Activated CD4-positive, alpha-beta memory T cell treated with anti-CD3 and anti-CD28 coated beads, Interleukin-2, amount 10 ng/mL, durations not matched to agents 7 days and 5 days (primary cell): Measurements from ENCODE around the gene OSBPL6. TPM values are rescaled to one million over a fixed set of nuclear protein-coding genes. Genes with fewer than 3 reads are reported as not detected.

Experiments
- CTCF ChIA-PET: fragments of 350-600 bp; sonication (Branson Sonifier 250); formaldehyde crosslinking; loops from one replicate; lab custom pipeline; 2021; ENCODE audit warnings: antibody characterized with exemption, inconsistent platforms; lab: Charles Lee
- POLR2A ChIA-PET: fragments of 350-600 bp; sonication (Branson Sonifier 250); formaldehyde crosslinking; loops from one replicate; lab custom pipeline; 2021; ENCODE audit warnings: antibody characterized with exemption; lab: Charles Lee
- DNase-seq: peaks from one replicate; pipeline ENCODE4 v3.0.0-alpha.2; 2020
- H3K27ac Mint-ChIP-seq: one replicate; pipeline ENCODE4 v1.8.0; 2021; ENCODE audit warnings: mild to moderate bottlenecking, mixed read lengths
- H3K27me3 Mint-ChIP-seq: one replicate; pipeline ENCODE4 v1.8.0; 2021; ENCODE audit warnings: mixed read lengths
- H3K36me3 Mint-ChIP-seq: one replicate; pipeline ENCODE4 v1.8.0; 2021; ENCODE audit warnings: low read depth, mixed read lengths
- H3K4me1 Mint-ChIP-seq: one replicate; pipeline ENCODE4 v1.8.0; 2021; ENCODE audit warnings: mixed read lengths
- H3K4me3 Mint-ChIP-seq: one replicate; pipeline ENCODE4 v1.8.0; 2021; ENCODE audit warnings: mild to moderate bottlenecking, mixed read lengths
- H3K9me3 Mint-ChIP-seq: one replicate; pipeline ENCODE4 v1.8.0; 2021; ENCODE audit warnings: mixed read lengths
- total RNA-seq, 2 experiments: library from RNA; stranded (reverse); gene quantifications; one replicate each; pipeline ENCODE4 v1.2.3, GENCODE V29; 2021

The OSBPL6 gene
- total RNA-seq, 2 experiments from 2014 or later: 0.78 to 0.88 TPM

DNA sequence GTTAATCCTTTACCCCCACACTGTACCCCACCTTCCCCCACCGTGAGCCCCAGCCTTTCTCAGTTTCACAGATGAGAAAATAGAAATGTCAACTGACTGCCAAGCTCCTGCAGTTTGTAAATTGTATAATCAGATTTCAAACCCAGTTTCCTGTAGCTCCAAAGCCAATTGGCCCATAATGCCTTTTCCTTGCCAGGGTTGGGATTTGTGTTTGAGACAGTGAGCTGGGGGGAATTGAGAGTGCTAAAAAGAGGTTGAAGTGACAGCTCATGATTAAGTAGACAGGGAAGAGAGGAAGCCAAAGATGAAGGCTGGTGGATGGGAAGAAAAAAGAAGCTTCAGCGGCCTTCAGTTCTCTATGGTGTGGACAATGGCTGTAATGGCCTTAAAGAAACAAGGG is 10.7 kb downstream of the OSBPL6 start:
- Mint-ChIP-seq H3K4me3 (no peak overlapping the region), H3K27me3 (peaks cover 38% of the 10 kb centered on the region), H3K9me3 (no peaks in the 10 kb centered on the region), H3K27ac (no peak overlapping the region), H3K36me3 (no peaks in the 10 kb centered on the region), H3K4me1 (no peaks in the 10 kb centered on the region)
- CTCF ChIA-PET: no interaction called here
- no peak for DNase-seq
- POLR2A ChIA-PET: no interaction called here

- no peak for DNase-seq
- Mint-ChIP-seq H3K27me3 (peaks cover 36% of the 10 kb centered on the region), H3K4me1 (no peaks in the 10 kb centered on the region), H3K36me3 (no peaks in the 10 kb centered on the region), H3K4me3 (no peak overlapping the region), H3K27ac (no peak overlapping the region), H3K9me3 (no peaks in the 10 kb centered on the region)
- POLR2A ChIA-PET: no interaction called here
- CTCF ChIA-PET: interaction anchor here (0.7 kb wide), 1 partner anchor 15 kb away, joined by 3 read pairs; no protein-coding TSS in a partner anchor
These were observed 11.7 kb downstream of the OSBPL6 start for GRCh38 chr2:178205853-178206521.

DNA sequence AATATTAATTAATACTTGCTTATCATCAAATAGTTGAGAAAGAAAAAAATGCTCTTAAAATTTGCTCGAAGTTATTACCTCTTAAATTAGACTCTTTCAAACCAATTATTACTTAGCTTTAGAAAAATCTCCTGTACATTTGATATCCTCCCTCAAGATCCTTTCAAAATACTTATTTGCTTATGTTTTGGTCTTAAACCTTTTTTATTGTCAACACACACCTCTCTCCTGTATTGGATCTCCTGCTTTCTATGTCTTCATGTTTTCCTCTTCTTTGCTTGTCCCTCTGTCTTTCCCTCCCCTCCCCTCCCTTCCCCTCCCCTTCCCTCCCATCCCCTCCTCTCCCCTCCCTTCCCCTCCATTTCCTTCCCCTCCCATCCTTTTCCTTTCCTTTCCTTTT is 14.0 kb downstream of the OSBPL6 start:
- Mint-ChIP-seq H3K4me1 (no peaks in the 10 kb centered on the region), H3K27ac (no peak overlapping the region), H3K36me3 (no peaks in the 10 kb centered on the region), H3K9me3 (no peaks in the 10 kb centered on the region), H3K4me3 (no peak overlapping the region), H3K27me3 (peaks cover 35% of the 10 kb centered on the region)
- CTCF ChIA-PET: no interaction called here
- POLR2A ChIA-PET: no interaction called here
- DNase-seq: no peak

GRCh38 chr2:178208817-178209216 is 14.5 kb downstream of the OSBPL6 start:
- Mint-ChIP-seq H3K4me3 (no peak overlapping the region), H3K27me3 (peaks cover 36% of the 10 kb centered on the region), H3K9me3 (no peaks in the 10 kb centered on the region), H3K4me1 (no peaks in the 10 kb centered on the region), H3K36me3 (no peaks in the 10 kb centered on the region), H3K27ac (no peak overlapping the region)
- ChIA-PET POLR2A (no interaction called here), CTCF (no interaction called here)
- no peak for DNase-seq

DNA sequence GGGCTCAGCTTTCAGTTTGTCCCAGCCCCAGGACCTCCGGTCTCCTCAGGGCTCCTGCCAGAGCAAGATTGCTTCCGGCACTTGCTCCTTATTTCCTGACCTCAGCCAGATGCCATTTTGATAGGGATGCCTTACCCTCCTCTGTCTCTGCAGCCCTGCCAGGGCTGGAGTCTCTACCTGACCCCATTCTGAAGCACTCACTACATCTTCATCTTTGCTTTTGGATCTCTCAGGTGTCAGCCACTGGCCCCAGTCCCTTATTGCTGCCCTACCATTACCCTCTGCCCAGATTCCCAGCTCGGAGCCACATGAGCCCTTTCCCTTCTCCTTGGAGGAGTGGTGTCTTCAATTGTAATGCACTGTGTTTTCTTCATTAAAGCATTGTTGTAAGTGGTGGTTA is 17.1 kb downstream of the OSBPL6 start:
- H3K27ac Mint-ChIP-seq: no peak overlapping the region
- H3K36me3 Mint-ChIP-seq: no peaks in the 10 kb centered on the region
- ChIA-PET POLR2A (no interaction called here), CTCF (no interaction called here)
- H3K4me1 Mint-ChIP-seq: no peaks in the 10 kb centered on the region
- H3K9me3 Mint-ChIP-seq: no peaks in the 10 kb centered on the region
- H3K4me3 Mint-ChIP-seq: no peak overlapping the region
- DNase-seq: no peak
- H3K27me3 Mint-ChIP-seq: peaks cover 30% of the 10 kb centered on the region

DNA sequence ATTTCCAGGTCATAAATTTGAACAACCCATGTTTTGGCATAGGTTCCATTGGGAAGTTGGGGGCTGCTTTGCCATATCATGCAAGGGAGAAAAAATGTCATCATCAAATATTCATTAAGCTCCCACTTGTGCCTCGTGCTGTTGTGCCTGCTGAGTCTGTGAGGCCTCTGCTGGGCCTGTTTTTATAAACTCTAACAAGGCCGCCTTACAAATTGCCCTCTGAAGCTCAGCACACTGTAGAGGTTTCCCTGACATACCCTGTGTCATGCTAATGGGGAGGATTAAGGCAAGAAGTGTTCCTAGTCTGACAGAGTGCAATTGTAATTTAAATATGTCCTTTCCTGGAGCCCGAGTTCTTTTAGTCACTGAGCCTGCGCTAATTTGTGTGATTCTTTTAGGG is 17.6 kb downstream of the OSBPL6 start:
- H3K9me3 Mint-ChIP-seq: no peaks in the 10 kb centered on the region
- no peaks in the 10 kb centered on the region for H3K36me3 Mint-ChIP-seq
- H3K27me3 Mint-ChIP-seq: peaks cover 33% of the 10 kb centered on the region
- ChIA-PET POLR2A (no interaction called here), CTCF (no interaction called here)
- H3K4me1 Mint-ChIP-seq: no peaks in the 10 kb centered on the region
- H3K27ac Mint-ChIP-seq: no peak overlapping the region
- H3K4me3 Mint-ChIP-seq: no peak overlapping the region
- no peak for DNase-seq

- H3K4me1 Mint-ChIP-seq: no peaks in the 10 kb centered on the region
These were observed 19.7 kb downstream of the OSBPL6 start for GRCh38 chr2:178213991-178214390.

GRCh38 chr2:178219247-178219646 is 24.9 kb downstream of the OSBPL6 start:
- Mint-ChIP-seq H3K4me1 (no peaks in the 10 kb centered on the region), H3K4me3 (no peak overlapping the region), H3K27ac (no peak overlapping the region), H3K27me3 (peaks cover 27% of the 10 kb centered on the region), H3K9me3 (no peaks in the 10 kb centered on the region), H3K36me3 (no peaks in the 10 kb centered on the region)
- ChIA-PET CTCF (no interaction called here), POLR2A (no interaction called here)
- no peak for DNase-seq

More at GRCh38 chr2:178213991-178214390, 19.7 kb downstream of the OSBPL6 start:
- no peak overlapping the region for H3K27ac Mint-ChIP-seq
- ChIA-PET CTCF (no interaction called here), POLR2A (no interaction called here)
- H3K27me3 Mint-ChIP-seq: peaks cover 24% of the 10 kb centered on the region
- H3K36me3 Mint-ChIP-seq: no peaks in the 10 kb centered on the region
- no peak overlapping the region for H3K4me3 Mint-ChIP-seq
- no peak for DNase-seq
- no peaks in the 10 kb centered on the region for H3K9me3 Mint-ChIP-seq

DNA sequence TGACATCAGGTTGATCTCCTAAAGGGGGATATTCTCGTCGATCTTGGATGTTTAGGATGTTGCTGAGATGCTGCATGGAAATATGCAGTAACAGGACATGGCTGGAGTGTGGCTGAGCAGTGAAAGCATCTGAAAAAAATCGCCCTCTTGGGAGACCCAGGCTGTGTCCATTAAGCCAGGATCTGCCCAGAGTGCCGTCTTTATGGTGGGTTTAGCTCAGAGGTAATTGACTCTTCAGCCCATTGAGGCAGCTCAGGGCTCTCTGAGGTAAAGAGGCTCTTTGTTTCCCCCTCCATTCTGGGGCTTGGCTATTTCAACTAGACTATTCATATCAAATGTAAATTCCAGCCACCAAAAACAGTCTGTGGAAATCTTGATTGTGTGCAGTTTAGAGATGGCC is 26.5 kb downstream of the OSBPL6 start:
- peaks cover 32% of the 10 kb centered on the region for H3K27me3 Mint-ChIP-seq
- POLR2A ChIA-PET: no interaction called here
- no peak overlapping the region for H3K4me3 Mint-ChIP-seq
- DNase-seq: no peak
- H3K36me3 Mint-ChIP-seq: no peaks in the 10 kb centered on the region
- CTCF ChIA-PET: no interaction called here
- no peaks in the 10 kb centered on the region for H3K9me3 Mint-ChIP-seq
- no peaks in the 10 kb centered on the region for H3K4me1 Mint-ChIP-seq
- H3K27ac Mint-ChIP-seq: no peak overlapping the region

- ChIA-PET CTCF (no interaction called here), POLR2A (no interaction called here)
- Mint-ChIP-seq H3K36me3 (no peaks in the 10 kb centered on the region), H3K4me3 (no peak overlapping the region), H3K27me3 (peaks cover 32% of the 10 kb centered on the region), H3K4me1 (no peaks in the 10 kb centered on the region), H3K9me3 (no peaks in the 10 kb centered on the region), H3K27ac (no peak overlapping the region)
- DNase-seq: no peak
These were observed 27.2 kb downstream of the OSBPL6 start for GRCh38 chr2:178221556-178221955.

GRCh38 chr2:178223806-178224205 is 29.5 kb downstream of the OSBPL6 start:
- Mint-ChIP-seq H3K9me3 (no peaks in the 10 kb centered on the region), H3K4me1 (no peaks in the 10 kb centered on the region), H3K27ac (no peak overlapping the region), H3K4me3 (no peak overlapping the region), H3K36me3 (no peaks in the 10 kb centered on the region), H3K27me3 (peaks cover 30% of the 10 kb centered on the region)
- POLR2A ChIA-PET: no interaction called here
- CTCF ChIA-PET: no interaction called here
- no peak for DNase-seq

DNA sequence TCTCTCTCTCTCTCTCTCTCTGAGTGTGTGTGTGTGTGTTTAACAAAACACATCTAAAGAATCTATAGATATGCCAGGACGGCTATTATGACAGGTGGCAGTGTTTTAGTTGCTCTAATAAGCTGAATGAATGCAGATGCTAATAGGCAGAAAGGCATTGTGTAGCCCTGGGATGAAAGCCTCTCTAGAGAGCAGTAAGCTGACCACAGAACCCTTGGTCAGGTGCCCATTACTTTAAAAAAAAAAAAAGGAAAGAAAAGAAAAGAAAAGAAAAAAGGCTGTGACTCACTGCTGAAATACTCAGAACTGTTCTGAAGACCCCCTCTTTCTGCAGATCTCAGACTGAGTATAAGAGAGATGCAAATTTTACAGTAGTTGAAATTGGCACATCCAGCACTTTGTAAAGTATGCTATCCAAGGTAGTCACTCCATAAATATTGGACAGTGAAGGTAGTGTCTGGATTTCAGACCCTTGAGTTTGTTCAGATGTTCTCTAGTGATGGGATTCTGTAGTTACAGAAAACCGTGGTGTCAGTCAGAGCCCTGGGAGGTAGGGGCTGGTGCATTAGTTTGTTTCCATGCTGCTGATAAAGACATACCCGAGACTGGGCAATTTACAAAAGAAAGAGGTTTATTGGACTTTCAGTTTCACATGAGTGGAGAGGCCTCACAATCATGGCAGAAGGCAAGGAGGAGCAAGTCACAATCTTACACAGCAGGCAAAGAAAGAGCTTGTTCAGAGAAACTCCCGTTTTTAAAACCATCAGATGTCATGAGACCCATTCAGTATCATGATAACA is 30.9 kb downstream of the OSBPL6 start:
- Mint-ChIP-seq H3K9me3 (no peaks in the 10 kb centered on the region), H3K27me3 (peaks cover 28% of the 10 kb centered on the region), H3K36me3 (no peaks in the 10 kb centered on the region), H3K4me1 (no peaks in the 10 kb centered on the region), H3K27ac (no peak overlapping the region), H3K4me3 (no peak overlapping the region)
- CTCF ChIA-PET: no interaction called here
- no peak for DNase-seq
- POLR2A ChIA-PET: no interaction called here

- Mint-ChIP-seq H3K27me3 (peaks cover 21% of the 10 kb centered on the region), H3K4me1 (no peaks in the 10 kb centered on the region), H3K36me3 (no peaks in the 10 kb centered on the region), H3K27ac (no peak overlapping the region), H3K4me3 (no peak overlapping the region), H3K9me3 (no peaks in the 10 kb centered on the region)
- POLR2A ChIA-PET: no interaction called here
- DNase-seq: no peak
- CTCF ChIA-PET: no interaction called here
These were observed 32.9 kb downstream of the OSBPL6 start for GRCh38 chr2:178227187-178227586.

DNA sequence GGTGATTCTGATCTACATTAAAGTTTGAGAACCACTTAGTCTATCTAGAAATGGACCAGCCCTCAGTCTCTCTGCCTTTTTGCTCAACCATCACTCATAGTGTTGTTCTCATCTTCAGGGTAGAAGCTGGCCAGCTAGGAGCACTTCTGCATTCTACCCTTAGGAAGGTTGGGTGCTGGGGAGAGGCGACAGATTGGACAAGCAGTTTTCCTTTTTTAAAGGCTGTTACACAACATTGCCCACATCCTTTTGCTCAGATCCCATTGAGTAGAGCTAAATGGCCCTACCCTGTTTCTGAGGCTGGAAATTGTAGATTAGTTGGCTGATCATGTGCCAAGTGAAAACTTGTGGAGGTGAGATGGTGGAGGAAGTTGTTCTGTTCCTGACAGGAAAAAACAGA is 35.6 kb downstream of the OSBPL6 start:
- Mint-ChIP-seq H3K4me3 (no peak overlapping the region), H3K9me3 (no peaks in the 10 kb centered on the region), H3K36me3 (no peaks in the 10 kb centered on the region), H3K27me3 (peaks cover 15% of the 10 kb centered on the region), H3K27ac (no peak overlapping the region), H3K4me1 (no peaks in the 10 kb centered on the region)
- CTCF ChIA-PET: no interaction called here
- POLR2A ChIA-PET: no interaction called here
- DNase-seq: no peak
